WERI-Rb-1 (cell line): ENCODE measurements around the gene GALK2.

Source experiments
- DNase-seq: peaks from one replicate; pipeline ENCODE4 v3.0.0-alpha.2; 2020
- H3K27ac ChIP-seq: fragments of 250-450 bp; sonication (Bioruptor Pico); 2 replicates; pipeline ENCODE4 v1.5.1; 2020; ENCODE audit warnings: mild to moderate bottlenecking, moderate library complexity
- H3K27me3 ChIP-seq: fragments of 250-450 bp; sonication (Bioruptor Pico); 2 replicates; pipeline ENCODE4 v1.5.1; 2021; ENCODE audit warnings: mild to moderate bottlenecking, low read depth, moderate library complexity; ENCODE audit not compliant: insufficient read depth, severe bottlenecking
- H3K36me3 ChIP-seq: fragments of 250-450 bp; sonication (Bioruptor Pico); 2 replicates; pipeline ENCODE4 v1.5.1; 2020; ENCODE audit warnings: mild to moderate bottlenecking, moderate library complexity
- H3K4me3 ChIP-seq: 2 replicates; pipeline ENCODE4 v1.5.1; 2011; ENCODE audit warnings: low read depth, mild to moderate bottlenecking, control low read depth, low read length
- H3K9me3 ChIP-seq: fragments of 250-450 bp; sonication (Bioruptor Pico); 2 replicates; pipeline ENCODE4 v1.5.1; 2021; ENCODE audit warnings: mild to moderate bottlenecking, moderate library complexity; ENCODE audit not compliant: severe bottlenecking
- CTCF ChIP-seq: IDR thresholded peaks from 2 replicates; pipeline ENCODE4 v1.5.1; 2011; ENCODE audit warnings: low read depth, mild to moderate bottlenecking, control low read depth, inconsistent platforms, low read length

GALK2 gene

GRCh38 chr15:49313650-49314049 is 143.6 kb downstream of the GALK2 start:
- Histone ChIP-seq H3K27me3 (no peaks in the 10 kb centered on the region), H3K27ac (no peak overlapping the region), H3K4me3 (no peak overlapping the region), H3K36me3 (no peaks in the 10 kb centered on the region), H3K9me3 (no peaks in the 10 kb centered on the region)
- no peak for DNase-seq
- no peak for TF ChIP-seq CTCF

- H3K27ac ChIP-seq: no peak overlapping the region
- H3K4me3 ChIP-seq: no peak overlapping the region
- TF ChIP-seq CTCF: no peak
- H3K27me3 ChIP-seq: no peaks in the 10 kb centered on the region
- H3K36me3 ChIP-seq: no peaks in the 10 kb centered on the region; the same call in 1 of the 2 replicates
- no peaks in the 10 kb centered on the region for H3K9me3 ChIP-seq
- DNase-seq: no peak
Measured at GRCh38 chr15:49314716-49315115, 144.7 kb downstream of the GALK2 start.

GRCh38 chr15:49315391-49315823 is 145.4 kb downstream of the GALK2 start:
- Histone ChIP-seq H3K4me3 (no peak overlapping the region), H3K27ac (no peak overlapping the region), H3K27me3 (no peaks in the 10 kb centered on the region), H3K9me3 (no peaks in the 10 kb centered on the region), H3K36me3 (peaks cover under 1% of the 10 kb centered on the region; the same call in 1 of the 2 replicates)
- DNase-seq: no peak
- no peak for TF ChIP-seq CTCF

GRCh38 chr15:49320351-49320750 is 150.3 kb downstream of the GALK2 start:
- Histone ChIP-seq H3K4me3 (no peak overlapping the region), H3K27me3 (no peaks in the 10 kb centered on the region), H3K27ac (no peak overlapping the region), H3K36me3 (peaks cover 4% of the 10 kb centered on the region; the same call in 1 of the 2 replicates), H3K9me3 (no peaks in the 10 kb centered on the region)
- DNase-seq: no peak
- TF ChIP-seq CTCF: no peak

- H3K36me3 ChIP-seq: peaks cover 4% of the 10 kb centered on the region; the same call in 1 of the 2 replicates
- no peak for TF ChIP-seq CTCF
- H3K27me3 ChIP-seq: no peaks in the 10 kb centered on the region
- H3K9me3 ChIP-seq: no peaks in the 10 kb centered on the region
- DNase-seq: no peak
- H3K4me3 ChIP-seq: no peak overlapping the region
- H3K27ac ChIP-seq: no peak overlapping the region
Measured at GRCh38 chr15:49323207-49323606, 153.2 kb downstream of the GALK2 start.

- Histone ChIP-seq H3K27ac (no peak overlapping the region), H3K27me3 (no peaks in the 10 kb centered on the region), H3K4me3 (no peak overlapping the region), H3K9me3 (no peaks in the 10 kb centered on the region), H3K36me3 (no peaks in the 10 kb centered on the region)
- TF ChIP-seq CTCF: no peak
- DNase-seq: no peak
Measured at GRCh38 chr15:49327927-49328326, 157.9 kb downstream of the GALK2 start.
